Measurements from ENCODE around the gene ARL13B.
"Not testable (repeated sequence)": the region's sequence is repeated elsewhere in the genome, so short reads cannot be mapped to it uniquely, and the experiment has no call there.

ARL13B gene

GRCh38 chr3:94070341-94070911, 90.5 kb downstream of the ARL13B start:
- TF ChIP-seq SUZ12 (IDR thresholded peaks at IDR 0.05; ENCODE audit: extremely low read depth, insufficient read depth, insufficient read length) (no peak), ZNF274 (IDR thresholded peaks at IDR 0.05; ENCODE audit: low read depth, low read length) (no peak), YY1 (IDR thresholded peaks at IDR 0.05; ENCODE audit: insufficient read depth, insufficient read length) (no peak)
- Histone ChIP-seq H3K4me3 (ENCODE audit: insufficient read length, low read depth) (no peak overlapping the region), H3K36me3 (ENCODE audit: insufficient read depth, insufficient read length, low read length) (peaks cover 27% of the 10 kb centered on the region), H3K27me3 (ENCODE audit: insufficient read depth, insufficient read length) (no peaks in the 10 kb centered on the region), H3K9ac (ENCODE audit: insufficient read length, low read depth) (no peak overlapping the region), H3K9me3 (ENCODE audit: insufficient read depth, low read length) (no peaks in the 10 kb centered on the region), H3K4me1 (ENCODE audit: insufficient read depth, insufficient read length) (no peaks in the 10 kb centered on the region)
- DNase-seq (ENCODE audit: low read depth, low spot score), result no peak

DNA sequence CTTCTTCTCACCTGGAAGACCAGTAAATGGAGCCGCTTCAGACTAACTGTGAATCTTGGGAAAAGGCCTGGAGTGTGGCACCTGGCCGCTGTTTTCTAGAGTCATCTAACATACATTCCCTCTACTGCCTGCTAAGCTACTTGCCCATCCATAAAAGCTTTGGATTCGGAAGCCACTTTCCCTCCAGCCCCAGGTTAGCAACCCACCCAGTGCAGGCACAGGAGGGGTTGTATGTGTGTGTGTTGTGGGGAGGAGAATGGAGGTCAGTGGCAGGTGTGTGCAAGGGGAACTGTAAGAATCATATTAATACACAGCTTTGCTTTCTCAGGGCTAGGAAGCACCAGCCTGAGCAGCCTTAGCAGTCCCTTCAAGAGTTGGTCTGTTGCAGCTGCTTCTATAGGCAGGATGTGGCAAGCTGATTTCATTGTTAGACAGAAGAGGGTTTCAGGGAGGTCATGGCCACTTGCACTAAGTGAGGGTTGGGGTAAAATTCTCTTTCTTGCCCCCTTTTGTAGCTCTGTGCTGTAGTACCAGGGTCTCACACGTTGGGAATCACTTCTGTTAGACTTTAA, 91.8 kb downstream of the ARL13B start:
- Histone ChIP-seq H3K9me3 (ENCODE audit: insufficient read depth, low read length) (no peaks in the 10 kb centered on the region), H3K27me3 (ENCODE audit: insufficient read depth, insufficient read length) (no peaks in the 10 kb centered on the region), H3K9ac (ENCODE audit: insufficient read length, low read depth) (no peak overlapping the region), H3K4me3 (ENCODE audit: insufficient read length, low read depth) (no peak overlapping the region), H3K4me1 (ENCODE audit: insufficient read depth, insufficient read length) (no peaks in the 10 kb centered on the region), H3K36me3 (ENCODE audit: insufficient read depth, insufficient read length, low read length) (peaks cover 28% of the 10 kb centered on the region)
- no peak for DNase-seq (ENCODE audit: low read depth, low spot score)
- TF ChIP-seq YY1 (IDR thresholded peaks at IDR 0.05; ENCODE audit: insufficient read depth, insufficient read length), result no peak
- no peak for TF ChIP-seq ZNF274 (IDR thresholded peaks at IDR 0.05; ENCODE audit: low read depth, low read length)
- TF ChIP-seq SUZ12 (IDR thresholded peaks at IDR 0.05; ENCODE audit: extremely low read depth, insufficient read depth, insufficient read length), result no peak

GRCh38 chr3:94076055-94076454, 96.1 kb downstream of the ARL13B start:
- TF ChIP-seq YY1 (IDR thresholded peaks at IDR 0.05; ENCODE audit: insufficient read depth, insufficient read length) (no peak), SUZ12 (IDR thresholded peaks at IDR 0.05; ENCODE audit: extremely low read depth, insufficient read depth, insufficient read length) (no peak)
- no peak overlapping the region for H3K4me3 ChIP-seq (ENCODE audit: insufficient read length, low read depth)
- DNase-seq (ENCODE audit: low read depth, low spot score), result no peak
- H3K36me3 ChIP-seq (ENCODE audit: insufficient read depth, insufficient read length, low read length), result peaks cover 19% of the 10 kb centered on the region
- peaks cover 3% of the 10 kb centered on the region for H3K4me1 ChIP-seq (ENCODE audit: insufficient read depth, insufficient read length)
- no peak overlapping the region for H3K9ac ChIP-seq (ENCODE audit: insufficient read length, low read depth)
- no peaks in the 10 kb centered on the region for H3K27me3 ChIP-seq (ENCODE audit: insufficient read depth, insufficient read length)
- H3K9me3 ChIP-seq (ENCODE audit: insufficient read depth, low read length), result no peaks in the 10 kb centered on the region

DNA sequence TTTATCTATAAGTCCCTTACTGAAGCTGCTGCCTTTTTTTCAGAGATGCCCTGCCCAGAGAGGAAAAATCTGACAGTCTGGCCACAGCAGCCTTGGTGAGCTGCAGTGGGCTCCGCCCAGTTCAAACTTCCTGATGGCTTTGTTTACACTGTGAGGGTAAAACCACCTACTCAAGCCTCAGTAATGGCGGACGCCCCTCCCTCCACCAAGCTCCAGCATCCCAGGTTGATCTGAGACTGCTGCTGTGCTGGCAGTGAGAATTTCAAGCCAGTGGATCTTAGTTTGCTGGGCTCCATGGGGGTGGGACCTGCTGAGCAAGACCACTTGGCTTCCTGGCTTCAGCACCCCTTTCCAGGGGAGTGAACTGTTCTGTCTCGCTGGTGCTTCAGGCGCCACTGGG, 100.6 kb downstream of the ARL13B start:
- H3K9me3 ChIP-seq (ENCODE audit: insufficient read depth, low read length); H3K27me3 ChIP-seq (ENCODE audit: insufficient read depth, insufficient read length); DNase-seq (ENCODE audit: low read depth, low spot score); H3K9ac ChIP-seq (ENCODE audit: insufficient read length, low read depth); H3K4me3 ChIP-seq (ENCODE audit: insufficient read length, low read depth); H3K4me1 ChIP-seq (ENCODE audit: insufficient read depth, insufficient read length): not testable (repeated sequence)
- peaks cover 18% of the 10 kb centered on the region for H3K36me3 ChIP-seq (ENCODE audit: insufficient read depth, insufficient read length, low read length)

DNA sequence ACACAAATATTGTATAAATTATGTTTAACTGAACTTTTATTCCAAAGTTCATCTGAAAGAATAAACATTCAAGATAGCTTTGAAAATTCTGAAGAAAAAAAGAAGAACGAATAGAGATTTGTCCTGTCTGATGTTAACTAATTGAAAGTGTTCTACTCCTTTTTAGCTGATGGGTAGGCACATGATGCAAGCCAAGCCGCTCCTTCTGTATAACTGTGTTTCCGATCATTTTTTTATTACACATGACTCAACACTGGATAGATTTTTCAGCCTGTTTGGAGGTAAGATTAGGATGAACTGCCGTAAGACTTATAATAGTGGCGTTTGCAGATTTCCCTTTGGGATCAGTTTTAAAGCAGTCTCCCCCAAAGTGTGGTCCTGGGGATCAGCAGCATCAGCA, 101.9 kb downstream of the ARL13B start:
- Histone ChIP-seq H3K27me3 (ENCODE audit: insufficient read depth, insufficient read length) (no peaks in the 10 kb centered on the region), H3K4me3 (ENCODE audit: insufficient read length, low read depth) (no peak overlapping the region), H3K36me3 (ENCODE audit: insufficient read depth, insufficient read length, low read length) (peaks cover 13% of the 10 kb centered on the region), H3K4me1 (ENCODE audit: insufficient read depth, insufficient read length) (peaks cover 3% of the 10 kb centered on the region), H3K9me3 (ENCODE audit: insufficient read depth, low read length) (no peaks in the 10 kb centered on the region), H3K9ac (ENCODE audit: insufficient read length, low read depth) (no peak overlapping the region)
- DNase-seq (ENCODE audit: low read depth, low spot score), result no peak
- TF ChIP-seq ZNF274 (IDR thresholded peaks at IDR 0.05; ENCODE audit: low read depth, low read length) (no peak), YY1 (IDR thresholded peaks at IDR 0.05; ENCODE audit: insufficient read depth, insufficient read length) (no peak), SUZ12 (IDR thresholded peaks at IDR 0.05; ENCODE audit: extremely low read depth, insufficient read depth, insufficient read length) (no peak)

DNA sequence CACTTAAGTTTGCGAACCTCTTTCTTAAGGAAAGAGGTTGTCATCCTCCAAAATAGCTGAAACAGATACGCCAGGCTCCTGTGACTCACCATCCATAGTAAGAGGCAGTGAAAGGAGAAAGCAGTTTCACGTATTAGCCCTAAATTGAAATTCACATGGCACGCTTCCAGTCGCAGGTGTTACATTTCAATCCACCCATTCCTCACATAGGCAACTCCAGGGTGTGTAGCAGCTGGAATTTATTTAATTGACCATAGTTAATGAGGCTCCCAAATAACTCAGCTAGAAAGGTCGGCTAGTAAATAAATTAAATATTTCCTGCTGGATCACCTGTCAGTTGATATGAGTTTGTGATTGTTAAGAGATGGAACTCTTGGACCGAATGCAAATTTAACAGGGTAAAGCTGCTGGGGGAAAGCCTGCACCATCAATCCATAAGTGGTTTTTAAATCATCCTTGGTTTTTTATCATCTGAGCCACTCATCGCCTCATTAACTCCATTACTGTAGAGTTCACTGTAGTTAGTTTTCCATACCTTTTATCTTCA, 102.5 kb downstream of the ARL13B start:
- TF ChIP-seq YY1 (IDR thresholded peaks at IDR 0.05; ENCODE audit: insufficient read depth, insufficient read length) (no peak), SUZ12 (IDR thresholded peaks at IDR 0.05; ENCODE audit: extremely low read depth, insufficient read depth, insufficient read length) (no peak), ZNF274 (IDR thresholded peaks at IDR 0.05; ENCODE audit: low read depth, low read length) (no peak)
- DNase-seq (ENCODE audit: low read depth, low spot score), result no peak
- H3K4me3 ChIP-seq (ENCODE audit: insufficient read length, low read depth), result no peak overlapping the region
- no peaks in the 10 kb centered on the region for H3K27me3 ChIP-seq (ENCODE audit: insufficient read depth, insufficient read length)
- no peak overlapping the region for H3K9ac ChIP-seq (ENCODE audit: insufficient read length, low read depth)
- H3K4me1 ChIP-seq (ENCODE audit: insufficient read depth, insufficient read length), result peaks cover 3% of the 10 kb centered on the region
- H3K9me3 ChIP-seq (ENCODE audit: insufficient read depth, low read length), result no peaks in the 10 kb centered on the region
- peaks cover 12% of the 10 kb centered on the region for H3K36me3 ChIP-seq (ENCODE audit: insufficient read depth, insufficient read length, low read length)

DNA sequence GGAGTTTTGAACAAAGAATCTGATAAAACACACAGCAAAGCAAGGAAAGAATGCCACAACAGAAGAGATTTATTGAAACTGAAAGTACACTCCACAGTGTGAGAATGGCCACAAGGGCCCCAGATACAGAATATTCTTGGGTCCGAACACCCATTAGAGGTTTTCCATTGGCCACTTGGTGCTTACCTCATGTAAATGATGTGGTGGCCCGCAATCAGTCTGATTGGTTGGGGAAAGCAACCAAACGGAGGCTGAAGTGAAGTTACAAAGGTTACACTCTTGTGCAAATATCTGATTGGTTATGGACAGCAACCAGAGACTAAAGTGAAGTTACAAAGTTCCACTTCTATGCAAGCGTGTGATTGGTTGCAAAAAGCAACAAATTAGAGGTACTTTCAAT, 103.3 kb downstream of the ARL13B start:
- TF ChIP-seq SUZ12 (IDR thresholded peaks at IDR 0.05; ENCODE audit: extremely low read depth, insufficient read depth, insufficient read length) (no peak), YY1 (IDR thresholded peaks at IDR 0.05; ENCODE audit: insufficient read depth, insufficient read length) (no peak), ZNF274 (IDR thresholded peaks at IDR 0.05; ENCODE audit: low read depth, low read length) (no peak)
- Histone ChIP-seq H3K4me3 (ENCODE audit: insufficient read length, low read depth) (no peak overlapping the region), H3K27me3 (ENCODE audit: insufficient read depth, insufficient read length) (no peaks in the 10 kb centered on the region), H3K9me3 (ENCODE audit: insufficient read depth, low read length) (no peaks in the 10 kb centered on the region), H3K36me3 (ENCODE audit: insufficient read depth, insufficient read length, low read length) (peaks cover 12% of the 10 kb centered on the region), H3K4me1 (ENCODE audit: insufficient read depth, insufficient read length) (peaks cover 3% of the 10 kb centered on the region), H3K9ac (ENCODE audit: insufficient read length, low read depth) (no peak overlapping the region)
- DNase-seq (ENCODE audit: low read depth, low spot score), result no peak
